Measurements from ENCODE around the gene OR8B12.

The OR8B12 gene

GRCh38 chr11:124582565-124582964 is 39.1 kb upstream of the OR8B12 start:
- in situ Hi-C loops (cut with MboI; ENCODE audit: low sequenced_read_pairs, unreplicated experiment), result loop anchor here (25.0 kb wide), 2 partner anchors 170 to 520 kb away; partner anchors contain the start of gene OR8B4
- TF ChIP-seq CTCF (IDR thresholded peaks at IDR 0.05; ENCODE audit: borderline replicate concordance, control extremely low read depth, extremely low read depth, insufficient read depth, missing control alignments), result no peak
- no peak for DNase-seq (ENCODE audit: low spot score)

- in situ Hi-C loops (cut with MboI; ENCODE audit: low sequenced_read_pairs, unreplicated experiment), result loop anchor here (25.0 kb wide), 2 partner anchors 170 to 520 kb away; partner anchors contain the start of gene OR8B4
- DNase-seq (ENCODE audit: low spot score), result no peak
- no peak for TF ChIP-seq CTCF (IDR thresholded peaks at IDR 0.05; ENCODE audit: borderline replicate concordance, control extremely low read depth, extremely low read depth, insufficient read depth, missing control alignments)
Measured at GRCh38 chr11:124581817-124582216, 38.4 kb upstream of the OR8B12 start.

GRCh38 chr11:124578761-124579160 is 35.3 kb upstream of the OR8B12 start:
- DNase-seq (ENCODE audit: low spot score), result no peak
- no peak for TF ChIP-seq CTCF (IDR thresholded peaks at IDR 0.05; ENCODE audit: borderline replicate concordance, control extremely low read depth, extremely low read depth, insufficient read depth, missing control alignments)
- in situ Hi-C loops (cut with MboI; ENCODE audit: low sequenced_read_pairs, unreplicated experiment), result loop anchor here (25.0 kb wide), 2 partner anchors 166 to 516 kb away; partner anchors contain the start of gene OR8B4

- no peak for DNase-seq (ENCODE audit: low spot score)
- in situ Hi-C loops (cut with MboI; ENCODE audit: low sequenced_read_pairs, unreplicated experiment), result loop anchor here (25.0 kb wide), 2 partner anchors 166 to 516 kb away; partner anchors contain the start of gene OR8B4
- TF ChIP-seq CTCF (IDR thresholded peaks at IDR 0.05; ENCODE audit: borderline replicate concordance, control extremely low read depth, extremely low read depth, insufficient read depth, missing control alignments), result no peak
Measured at GRCh38 chr11:124577716-124578427, 34.4 kb upstream of the OR8B12 start.

GRCh38 chr11:124570160-124570559 is 26.7 kb upstream of the OR8B12 start:
- in situ Hi-C loops (cut with MboI; ENCODE audit: low sequenced_read_pairs, unreplicated experiment), result no loop called here
- no peak for TF ChIP-seq CTCF (IDR thresholded peaks at IDR 0.05; ENCODE audit: borderline replicate concordance, control extremely low read depth, extremely low read depth, insufficient read depth, missing control alignments)
- no peak for DNase-seq (ENCODE audit: low spot score)

- in situ Hi-C loops (cut with MboI; ENCODE audit: low sequenced_read_pairs, unreplicated experiment), result no loop called here
- DNase-seq (ENCODE audit: low spot score), result no peak
- no peak for TF ChIP-seq CTCF (IDR thresholded peaks at IDR 0.05; ENCODE audit: borderline replicate concordance, control extremely low read depth, extremely low read depth, insufficient read depth, missing control alignments)
Measured at GRCh38 chr11:124569697-124570096, 26.2 kb upstream of the OR8B12 start, which contains the start of gene OR8A1. OR8A1 (plus strand) TSS chr11:124569997; CDS start chr11:124570120, 123 bp downstream.
